ENCODE measurements around the gene MSH5. TPM values are rescaled to one million over a fixed set of nuclear protein-coding genes. Genes with fewer than 3 reads are reported as not detected.

MSH5 gene
- total RNA-seq, 1 donor from 2014 or later: 11.2 TPM

- Histone ChIP-seq H3K27me3 (no peaks in the 10 kb centered on the region), H3K27ac (no peak overlapping the region), H3K9me3 (no peaks in the 10 kb centered on the region), H3K36me3 (peaks cover 96% of the 10 kb centered on the region), H3K4me1 (no peaks in the 10 kb centered on the region), H3K4me3 (no peak overlapping the region)
- intact Hi-C loops (cut with DNase I): loop anchor here (10.0 kb wide), 1 partner anchor 142 kb away; no protein-coding TSS in a partner anchor
- no peak for TF ChIP-seq CTCF (IDR thresholded peaks at IDR 0.05)
- no peak for DNase-seq
- ATAC-seq: no peak
Observed at GRCh38 chr6:31692886-31693285, 46.9 kb upstream of the MSH5 start.

- DNase-seq (no peak), ATAC-seq (no peak)
- H3K36me3 ChIP-seq: peaks cover 96% of the 10 kb centered on the region
- intact Hi-C loops (cut with DNase I): loop anchor here (10.0 kb wide), 1 partner anchor 141 kb away; no protein-coding TSS in a partner anchor
- no peaks in the 10 kb centered on the region for H3K4me1 ChIP-seq
- H3K27ac ChIP-seq: no peak overlapping the region
- no peak overlapping the region for H3K4me3 ChIP-seq
- no peaks in the 10 kb centered on the region for H3K27me3 ChIP-seq
- TF ChIP-seq CTCF (IDR thresholded peaks at IDR 0.05): no peak
- no peaks in the 10 kb centered on the region for H3K9me3 ChIP-seq
Observed at GRCh38 chr6:31693535-31693934, 46.3 kb upstream of the MSH5 start.

GRCh38 chr6:31697555-31697954 lies 42.2 kb upstream of the MSH5 start:
- peaks cover 77% of the 10 kb centered on the region for H3K36me3 ChIP-seq
- H3K27me3 ChIP-seq: no peaks in the 10 kb centered on the region
- H3K27ac ChIP-seq: no peak overlapping the region
- ATAC-seq (no peak), DNase-seq (no peak)
- no peak for TF ChIP-seq CTCF (IDR thresholded peaks at IDR 0.05)
- H3K4me3 ChIP-seq: no peak overlapping the region
- no peaks in the 10 kb centered on the region for H3K9me3 ChIP-seq
- H3K4me1 ChIP-seq: peaks cover 17% of the 10 kb centered on the region
- intact Hi-C loops (cut with DNase I): loop anchor here (10.0 kb wide), 1 partner anchor 137 kb away; no protein-coding TSS in a partner anchor

- no peaks in the 10 kb centered on the region for H3K9me3 ChIP-seq
- no peak for TF ChIP-seq CTCF (IDR thresholded peaks at IDR 0.05)
- peaks cover 17% of the 10 kb centered on the region for H3K4me1 ChIP-seq
- no peak overlapping the region for H3K4me3 ChIP-seq
- H3K27me3 ChIP-seq: no peaks in the 10 kb centered on the region
- ATAC-seq: no peak
- DNase-seq: no peak
- peaks cover 44% of the 10 kb centered on the region for H3K36me3 ChIP-seq
- no peak overlapping the region for H3K27ac ChIP-seq
- intact Hi-C loops (cut with DNase I): no loop called here
Observed at GRCh38 chr6:31700740-31701401, 38.9 kb upstream of the MSH5 start.

GRCh38 chr6:31701666-31702404 lies 38.0 kb upstream of the MSH5 start:
- intact Hi-C loops (cut with DNase I): no loop called here
- ATAC-seq (no peak), DNase-seq (no peak)
- H3K36me3 ChIP-seq: peaks cover 34% of the 10 kb centered on the region
- H3K4me3 ChIP-seq: peak overlapping the region; percentile 83
- no peaks in the 10 kb centered on the region for H3K9me3 ChIP-seq
- TF ChIP-seq CTCF (IDR thresholded peaks at IDR 0.05): no peak
- peak overlapping the region; percentile 97 for H3K27ac ChIP-seq
- peaks cover 17% of the 10 kb centered on the region for H3K4me1 ChIP-seq
- no peaks in the 10 kb centered on the region for H3K27me3 ChIP-seq

Measured in upper lobe of right lung (tissue), 1 donor.